C4-2B (cell line): ENCODE measurements around the gene MRC2.

Source experiments
- CTCF ChIP-seq: fragments of 450-650 bp; conservative IDR thresholded peaks from 2 replicates; pipeline ENCODE4 v1.5.1; 2017; ENCODE audit warnings: mild to moderate bottlenecking
- ZFX ChIP-seq: fragments of 450-650 bp; IDR thresholded peaks from 2 replicates; pipeline ENCODE4 v1.6.1; 2017

GRCh38 chr17:62657145-62657665, 29.7 kb downstream of the MRC2 start:
- TF ChIP-seq CTCF = no peak
- TF ChIP-seq ZFX = no peak
